Ishikawa (cell line): ENCODE measurements around the gene TRMT61A.

Source experiments
- CEBPB ChIP-seq: IDR thresholded peaks from 2 replicates; pipeline ENCODE4 v1.6.1; 2012
- CREB1 ChIP-seq: IDR thresholded peaks from 2 replicates; pipeline ENCODE4 v1.6.1; 2012; ENCODE audit warnings: low read depth
- EGR1 ChIP-seq: IDR thresholded peaks from 2 replicates; pipeline ENCODE4 v1.6.1; 2012
- EP300 ChIP-seq: IDR thresholded peaks from 2 replicates; pipeline ENCODE4 v1.6.1; 2012; ENCODE audit warnings: borderline replicate concordance
- FOXM1 ChIP-seq: IDR thresholded peaks from 2 replicates; pipeline ENCODE4 v1.6.1; 2012; ENCODE audit warnings: low read depth, borderline replicate concordance
- MAX ChIP-seq: IDR thresholded peaks from 2 replicates; pipeline ENCODE4 v1.6.1; 2012
- NFIC ChIP-seq: IDR thresholded peaks from 2 replicates; pipeline ENCODE4 v1.6.1; 2012
- RAD21 ChIP-seq: IDR thresholded peaks from 2 replicates; pipeline ENCODE4 v1.6.1; 2012; ENCODE audit warnings: low read depth
- REST ChIP-seq: IDR thresholded peaks from 2 replicates; pipeline ENCODE4 v1.6.1; 2012; ENCODE audit warnings: low read depth, mild to moderate bottlenecking
- TAF1 ChIP-seq: IDR thresholded peaks from 2 replicates; pipeline ENCODE4 v1.6.1; 2012; ENCODE audit warnings: low read depth, mild to moderate bottlenecking
- TCF12 ChIP-seq: IDR thresholded peaks from 2 replicates; pipeline ENCODE4 v1.6.1; 2012; ENCODE audit warnings: low read depth
- TEAD4 ChIP-seq: IDR thresholded peaks from 2 replicates; pipeline ENCODE4 v1.6.1; 2012
- USF1 ChIP-seq: IDR thresholded peaks from 2 replicates; pipeline ENCODE4 v1.6.1; 2012
- YY1 ChIP-seq: IDR thresholded peaks from 2 replicates; pipeline ENCODE4 v1.6.1; 2012; ENCODE audit warnings: low read depth

DNA sequence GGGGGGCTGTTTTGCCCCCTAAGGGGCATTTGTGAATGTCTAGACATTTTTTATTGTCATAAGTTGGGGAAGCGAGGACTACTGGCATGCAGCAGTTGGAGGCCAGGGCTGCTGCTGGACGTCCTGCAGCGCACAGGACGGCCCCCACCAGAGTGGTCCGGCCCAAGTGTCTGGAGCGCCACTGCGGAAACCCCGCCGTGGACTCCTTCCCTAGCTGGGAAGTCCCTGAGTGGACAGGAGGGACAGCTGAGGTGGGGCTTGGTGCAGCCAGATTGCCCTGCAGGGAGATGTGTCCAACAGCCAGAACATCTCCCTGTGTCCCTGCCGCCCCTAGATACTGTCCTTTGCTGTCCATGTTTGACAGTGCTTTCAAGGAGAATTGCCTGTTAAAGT, 11.8 kb upstream of the TRMT61A start:
- TF ChIP-seq USF1 (no peak), MAX (no peak), EGR1 (no peak), RAD21 (no peak), CEBPB (no peak), CREB1 (no peak), YY1 (no peak), FOXM1 (no peak), TCF12 (no peak), TEAD4 (no peak), REST (no peak), TAF1 (no peak), EP300 (no peak), NFIC (no peak)
